Measurements from ENCODE around the gene COL15A1. TPM values are rescaled to one million over a fixed set of nuclear protein-coding genes. Genes with fewer than 3 reads are reported as not detected.
A peak's percentile ranks its signal among the peaks of the same experiment; 100 is the strongest.

Gene COL15A1
- total RNA-seq, 4 donors from 2014 or later, result 25.8 to 55.3 (median 36.0) TPM

DNA sequence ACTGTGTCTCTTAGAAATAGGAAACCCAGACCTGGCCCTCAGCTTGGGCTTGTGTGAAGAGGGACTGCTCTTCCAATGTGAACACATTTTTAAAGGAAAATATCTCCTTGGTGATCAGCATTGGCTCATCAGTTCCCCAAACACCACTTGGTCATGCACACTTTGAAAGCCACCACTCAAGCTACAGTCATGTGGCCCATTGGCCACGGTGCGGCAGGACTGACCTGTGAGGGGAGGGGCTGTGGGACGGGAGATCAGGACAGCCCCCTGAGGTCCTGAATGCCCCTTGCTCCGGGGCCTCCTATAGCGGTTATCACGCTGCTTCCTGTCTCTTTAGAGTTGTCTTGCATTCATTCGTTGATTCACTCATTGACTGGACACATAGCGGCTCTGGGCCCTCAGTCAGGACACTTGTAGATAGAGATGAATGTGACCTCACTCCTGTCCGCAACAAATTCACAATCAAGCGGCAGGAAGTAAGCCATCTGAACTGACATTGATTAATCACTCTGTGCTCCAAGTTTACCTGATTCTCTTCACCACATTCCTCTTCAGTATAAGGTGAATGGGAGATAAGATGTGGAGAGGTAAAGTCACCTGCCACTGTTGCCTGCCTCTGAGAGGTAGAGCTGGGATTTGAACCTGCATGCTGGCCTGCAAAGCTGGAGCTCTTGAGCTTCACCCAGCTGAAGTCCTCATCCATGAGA, 73.1 kb downstream of the COL15A1 start:
- DNase-seq (ENCODE audit: low spot score in 2 of 2), result no peak
- peaks cover 0 to 14% (median 0%) of the 10 kb centered on the region in 4 donors for H3K4me1 ChIP-seq
- WGBS, 2 donors, result 87 to 92% methylated on average over 10 of the region's 10 CpGs
- H3K27me3 ChIP-seq, result no peaks in the 10 kb centered on the region
- peaks cover 0 to 51% (median 0%) of the 10 kb centered on the region in 3 donors for H3K36me3 ChIP-seq
- no peak overlapping the region for H3K4me3 ChIP-seq
- TF ChIP-seq POLR2A (IDR thresholded peaks at IDR 0.05) (no peak), EP300 (IDR thresholded peaks at IDR 0.05) (no peak)
- TF ChIP-seq, protein P1, sequence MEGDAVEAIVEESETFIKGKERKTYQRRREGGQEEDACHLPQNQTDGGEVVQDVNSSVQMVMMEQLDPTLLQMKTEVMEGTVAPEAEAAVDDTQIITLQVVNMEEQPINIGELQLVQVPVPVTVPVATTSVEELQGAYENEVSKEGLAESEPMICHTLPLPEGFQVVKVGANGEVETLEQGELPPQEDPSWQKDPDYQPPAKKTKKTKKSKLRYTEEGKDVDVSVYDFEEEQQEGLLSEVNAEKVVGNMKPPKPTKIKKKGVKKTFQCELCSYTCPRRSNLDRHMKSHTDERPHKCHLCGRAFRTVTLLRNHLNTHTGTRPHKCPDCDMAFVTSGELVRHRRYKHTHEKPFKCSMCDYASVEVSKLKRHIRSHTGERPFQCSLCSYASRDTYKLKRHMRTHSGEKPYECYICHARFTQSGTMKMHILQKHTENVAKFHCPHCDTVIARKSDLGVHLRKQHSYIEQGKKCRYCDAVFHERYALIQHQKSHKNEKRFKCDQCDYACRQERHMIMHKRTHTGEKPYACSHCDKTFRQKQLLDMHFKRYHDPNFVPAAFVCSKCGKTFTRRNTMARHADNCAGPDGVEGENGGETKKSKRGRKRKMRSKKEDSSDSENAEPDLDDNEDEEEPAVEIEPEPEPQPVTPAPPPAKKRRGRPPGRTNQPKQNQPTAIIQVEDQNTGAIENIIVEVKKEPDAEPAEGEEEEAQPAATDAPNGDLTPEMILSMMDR (IDR thresholded peaks at IDR 0.05), result no peak
- no peak overlapping the region for H3K27ac ChIP-seq
- no peaks in the 10 kb centered on the region for H3K9me3 ChIP-seq

DNA sequence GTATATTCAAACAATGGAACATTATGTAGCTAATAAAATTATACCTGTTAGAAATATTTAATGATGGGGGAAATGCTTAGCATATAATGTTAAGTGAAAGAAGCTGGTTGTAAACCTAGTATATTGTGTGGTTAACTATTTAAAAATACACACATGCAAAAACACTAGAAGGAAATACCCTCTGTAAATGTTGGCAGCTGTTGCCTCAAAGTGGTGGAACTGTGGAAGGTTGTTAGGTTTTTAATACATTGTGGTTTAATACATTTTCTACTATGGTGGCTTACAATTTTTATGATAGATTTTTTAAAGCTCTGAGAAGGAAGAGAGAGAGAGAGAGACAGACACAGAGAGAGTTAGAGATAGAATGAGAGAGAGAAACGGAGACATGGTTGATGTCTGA, 74.9 kb downstream of the COL15A1 start:
- peak overlapping the region in 2 of 4 donors; percentile 53 to 82 for H3K27ac ChIP-seq
- DNase-seq (ENCODE audit: low spot score in 2 of 2), result no peak
- no peaks in the 10 kb centered on the region for H3K9me3 ChIP-seq
- TF ChIP-seq EP300 (IDR thresholded peaks at IDR 0.05) (no peak), POLR2A (IDR thresholded peaks at IDR 0.05) (no peak)
- TF ChIP-seq, protein P1 (IDR thresholded peaks at IDR 0.05), result no peak
- H3K4me3 ChIP-seq, result no peak overlapping the region
- H3K36me3 ChIP-seq, result peaks cover 0 to 65% (median 0%) of the 10 kb centered on the region in 3 donors
- peaks cover 0 to 22% (median 0%) of the 10 kb centered on the region in 4 donors for H3K4me1 ChIP-seq
- 87 to 94% methylated on average over 1 of the region's 1 CpG for WGBS, 2 donors
- H3K27me3 ChIP-seq, result no peaks in the 10 kb centered on the region

GRCh38 chr9:99019510-99020331, 76.0 kb downstream of the COL15A1 start:
- 65 to 70% methylated on average over 4 of the region's 4 CpGs for WGBS, 2 donors

DNA sequence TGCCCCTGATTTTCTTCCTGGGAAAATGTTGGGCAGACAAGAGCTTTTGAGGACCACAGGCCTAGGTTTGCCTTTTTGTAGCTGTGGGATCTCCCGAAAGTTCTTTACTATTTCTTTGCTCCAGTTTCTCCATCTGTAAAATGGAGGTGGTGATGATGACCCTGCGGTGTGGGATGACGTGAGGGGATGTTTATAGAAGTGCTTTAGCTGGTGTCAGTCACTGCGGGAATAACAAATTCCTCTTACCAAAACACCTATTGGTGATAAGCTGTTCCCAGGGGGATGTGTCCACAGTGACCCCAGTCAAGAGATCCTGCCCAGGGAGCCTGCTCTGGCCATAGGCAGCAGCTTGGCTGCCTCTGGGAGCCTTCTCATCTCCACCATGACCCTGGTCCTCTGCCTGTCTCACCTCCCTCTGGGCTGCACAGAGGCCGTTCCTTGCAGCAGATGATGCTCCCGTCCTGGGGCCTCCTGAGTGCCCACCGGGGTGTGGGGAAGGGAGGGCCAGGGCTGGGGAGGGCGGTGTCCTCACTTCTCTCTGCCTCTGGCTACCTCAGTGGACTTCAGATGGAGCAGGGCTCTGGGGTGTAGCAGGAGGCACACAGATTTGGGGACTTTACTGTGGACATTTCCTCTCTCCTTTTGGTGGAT, 77.2 kb downstream of the COL15A1 start:
- DNase-seq (ENCODE audit: low spot score in 2 of 2), result no peak
- Histone ChIP-seq H3K27ac (peak overlapping the region in 2 of 4 donors; percentile 53 to 82), H3K27me3 (no peaks in the 10 kb centered on the region), H3K4me3 (no peak overlapping the region), H3K9me3 (no peaks in the 10 kb centered on the region), H3K4me1 (peaks cover 0 to 25% (median 0%) of the 10 kb centered on the region in 4 donors), H3K36me3 (peaks cover 0 to 59% (median 0%) of the 10 kb centered on the region in 3 donors)
- TF ChIP-seq POLR2A (IDR thresholded peaks at IDR 0.05) (no peak), EP300 (IDR thresholded peaks at IDR 0.05) (no peak)
- TF ChIP-seq, protein P1 (IDR thresholded peaks at IDR 0.05), result no peak
- 90 to 96% methylated on average over 7 to 8 of the region's 8 CpGs for WGBS, 2 donors

More at GRCh38 chr9:99019510-99020331, 76.0 kb downstream of the COL15A1 start:
- H3K4me1 ChIP-seq, result peaks cover 0 to 25% (median 0%) of the 10 kb centered on the region in 4 donors
- peaks cover 0 to 65% (median 0%) of the 10 kb centered on the region in 3 donors for H3K36me3 ChIP-seq
- no peak for DNase-seq (ENCODE audit: low spot score in 2 of 2)
- H3K27ac ChIP-seq, result peak overlapping the region in 2 of 4 donors; percentile 53 to 82
- TF ChIP-seq POLR2A (IDR thresholded peaks at IDR 0.05) (no peak), EP300 (IDR thresholded peaks at IDR 0.05) (peak in 1 of 2 donors; percentile 41)
- TF ChIP-seq, protein P1 (IDR thresholded peaks at IDR 0.05), result no peak
- no peaks in the 10 kb centered on the region for H3K9me3 ChIP-seq
- no peaks in the 10 kb centered on the region for H3K27me3 ChIP-seq
- no peak overlapping the region for H3K4me3 ChIP-seq

Data from tibial nerve (tissue), 4 donors.